ENCODE results near the gene TMEM255B.

DNA sequence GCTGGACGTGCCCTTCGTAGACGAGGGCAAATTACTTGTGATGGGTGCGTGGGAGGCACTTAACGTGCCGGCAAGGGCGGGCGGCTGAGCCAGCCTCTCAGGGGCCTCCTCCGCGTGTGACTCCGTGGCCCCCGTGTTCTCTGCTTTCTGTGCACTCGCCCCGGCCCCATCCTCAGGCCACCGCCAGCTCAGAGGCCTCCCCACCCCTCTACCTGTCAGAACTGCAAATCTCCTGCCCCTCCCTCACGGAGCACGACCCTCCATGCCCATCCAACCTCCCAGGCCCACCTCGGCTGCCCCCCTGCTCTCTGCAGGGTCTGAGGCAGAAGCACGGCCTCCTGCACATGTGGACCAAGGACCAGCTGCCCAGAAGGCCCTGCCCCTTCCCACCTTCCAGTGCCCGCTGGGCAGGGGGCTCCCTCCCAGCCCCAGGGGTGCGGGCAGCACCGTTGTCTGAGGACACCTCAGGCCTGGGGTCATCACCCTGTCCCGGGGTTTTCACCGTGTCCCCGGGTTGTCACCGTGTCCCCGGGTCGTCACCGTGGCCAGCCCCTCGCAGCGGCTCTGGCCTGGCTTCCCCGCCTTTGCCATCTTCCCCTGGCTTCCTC is 44.5 kb downstream of the TMEM255B start:
- no peak for TF ChIP-seq EP300 (IDR thresholded peaks at IDR 0.05)
- TF ChIP-seq, protein P1, sequence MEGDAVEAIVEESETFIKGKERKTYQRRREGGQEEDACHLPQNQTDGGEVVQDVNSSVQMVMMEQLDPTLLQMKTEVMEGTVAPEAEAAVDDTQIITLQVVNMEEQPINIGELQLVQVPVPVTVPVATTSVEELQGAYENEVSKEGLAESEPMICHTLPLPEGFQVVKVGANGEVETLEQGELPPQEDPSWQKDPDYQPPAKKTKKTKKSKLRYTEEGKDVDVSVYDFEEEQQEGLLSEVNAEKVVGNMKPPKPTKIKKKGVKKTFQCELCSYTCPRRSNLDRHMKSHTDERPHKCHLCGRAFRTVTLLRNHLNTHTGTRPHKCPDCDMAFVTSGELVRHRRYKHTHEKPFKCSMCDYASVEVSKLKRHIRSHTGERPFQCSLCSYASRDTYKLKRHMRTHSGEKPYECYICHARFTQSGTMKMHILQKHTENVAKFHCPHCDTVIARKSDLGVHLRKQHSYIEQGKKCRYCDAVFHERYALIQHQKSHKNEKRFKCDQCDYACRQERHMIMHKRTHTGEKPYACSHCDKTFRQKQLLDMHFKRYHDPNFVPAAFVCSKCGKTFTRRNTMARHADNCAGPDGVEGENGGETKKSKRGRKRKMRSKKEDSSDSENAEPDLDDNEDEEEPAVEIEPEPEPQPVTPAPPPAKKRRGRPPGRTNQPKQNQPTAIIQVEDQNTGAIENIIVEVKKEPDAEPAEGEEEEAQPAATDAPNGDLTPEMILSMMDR (IDR thresholded peaks at IDR 0.05): no peak
